Measurements from ENCODE around the gene WNK1.

- TF ChIP-seq POLR2A (IDR thresholded peaks at IDR 0.05; ENCODE audit: control extremely low read depth in 1 of 2, low read depth in 2 of 2, low read length in 2 of 2), result no peak
- no peak for TF ChIP-seq USF2 (IDR thresholded peaks at IDR 0.05; ENCODE audit: low read length)
- TF ChIP-seq CTCF (IDR thresholded peaks at IDR 0.05; ENCODE audit: control extremely low read depth in 1 of 3, insufficient read depth in 1 of 3, low read depth in 1 of 3, low read length in 3 of 3), result no peak
These were observed 52.7 kb downstream of the WNK1 start for GRCh38 chr12:805022-805632.

All from H1 (cell line).